HG02938 (cell line): ENCODE data around the gene CHD5.
"Not testable (repeated sequence)": the region's sequence is repeated elsewhere in the genome, so short reads cannot be mapped to it uniquely, and the experiment has no call there.

Experiments
- ATAC-seq: cut with Tn5 transposase; IDR thresholded peaks from one replicate; pipeline ENCODE4 v1.9.1; 2021; ENCODE audit warnings: mild to moderate bottlenecking, moderate library complexity; ENCODE audit not compliant: unreplicated experiment

CHD5 gene

DNA sequence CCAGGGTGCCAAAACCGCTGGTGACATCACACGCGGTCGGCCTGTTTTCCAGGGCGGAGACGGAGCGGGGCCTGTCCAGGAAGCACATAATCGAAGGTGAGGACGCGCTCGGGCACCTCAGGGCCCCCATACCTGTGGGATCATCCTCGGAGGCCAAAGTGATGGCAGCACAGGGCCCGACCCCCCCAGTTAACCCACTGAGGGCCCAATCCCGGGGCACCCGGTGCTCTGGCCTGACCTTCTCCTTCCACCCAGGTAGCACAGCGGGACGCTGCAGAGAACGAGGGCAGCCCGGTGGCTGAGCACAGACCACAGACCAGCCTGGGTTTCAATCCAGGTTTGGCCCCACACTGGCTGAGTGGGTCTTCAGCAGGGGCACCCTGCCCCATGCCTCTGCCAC is 91.2 kb downstream of the CHD5 start:
- no peak for ATAC-seq

DNA sequence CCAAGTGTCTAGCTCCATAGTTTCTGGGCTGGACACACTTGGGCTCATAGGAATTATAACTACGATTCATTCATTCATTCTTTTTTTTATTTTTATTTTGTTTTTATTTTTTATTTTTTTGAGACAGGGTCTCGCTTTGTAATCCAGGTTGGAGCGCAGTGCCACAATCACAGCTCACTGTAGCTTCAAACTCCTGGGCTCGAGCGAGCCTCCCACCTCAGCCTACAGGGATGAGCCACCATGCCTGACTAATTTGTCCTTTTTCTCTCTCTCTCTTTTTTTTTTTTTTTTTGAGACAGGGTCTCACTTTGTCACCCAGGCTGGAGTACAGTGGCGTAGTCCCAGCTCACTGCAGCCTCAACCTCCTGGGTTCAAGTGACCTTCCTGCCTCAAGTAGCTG is 92.2 kb downstream of the CHD5 start:
- no peak for ATAC-seq

DNA sequence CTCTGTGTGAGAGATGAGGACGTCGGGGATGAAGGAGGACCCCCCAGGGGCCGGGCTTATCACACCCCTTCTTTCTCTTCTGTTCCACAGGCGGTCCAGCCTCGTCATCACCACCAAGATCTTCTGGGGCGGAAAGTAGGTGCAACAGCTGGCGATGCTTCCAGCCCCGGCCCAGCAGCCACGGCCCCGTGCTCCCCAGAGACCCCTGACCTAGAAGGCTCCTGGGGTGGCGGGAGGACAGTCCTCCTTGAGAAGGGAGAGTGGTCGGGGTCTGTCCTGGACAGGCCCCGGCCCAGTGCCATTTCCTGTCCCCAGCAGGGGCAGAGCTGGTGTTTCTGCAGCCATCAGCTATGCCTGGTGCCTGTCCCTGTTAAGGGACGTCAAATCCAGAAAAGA is 92.7 kb downstream of the CHD5 start:
- no peak for ATAC-seq

DNA sequence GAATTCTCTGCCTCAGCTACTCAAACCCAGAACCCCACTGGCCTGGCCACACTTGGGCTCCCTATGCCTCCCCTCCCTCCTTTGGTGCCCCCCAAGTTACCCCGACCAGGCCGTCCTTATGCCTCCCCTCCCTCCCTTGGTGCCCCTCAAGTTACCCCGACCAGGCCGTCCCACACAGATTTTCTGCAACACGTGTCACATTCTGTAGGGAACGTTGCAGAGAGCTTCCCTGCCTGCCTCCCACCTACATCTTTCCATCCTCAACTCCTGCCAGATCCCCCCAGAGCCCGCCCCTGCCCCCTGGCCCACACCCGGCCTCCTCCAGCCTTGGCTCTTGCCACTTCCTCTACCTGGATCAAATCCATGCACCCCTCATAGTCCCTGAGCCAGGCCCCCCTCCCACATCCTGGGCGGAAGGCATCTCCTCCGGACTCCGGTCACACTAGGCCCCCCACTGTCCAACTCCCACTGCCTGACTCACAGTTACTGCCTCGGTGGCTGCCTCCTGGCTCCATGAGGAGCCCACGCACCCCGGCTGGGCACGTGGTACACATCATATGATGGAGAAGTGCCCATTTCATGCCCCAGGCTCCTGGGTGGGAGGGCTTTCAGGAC is 93.3 kb downstream of the CHD5 start:
- ATAC-seq: no peak

DNA sequence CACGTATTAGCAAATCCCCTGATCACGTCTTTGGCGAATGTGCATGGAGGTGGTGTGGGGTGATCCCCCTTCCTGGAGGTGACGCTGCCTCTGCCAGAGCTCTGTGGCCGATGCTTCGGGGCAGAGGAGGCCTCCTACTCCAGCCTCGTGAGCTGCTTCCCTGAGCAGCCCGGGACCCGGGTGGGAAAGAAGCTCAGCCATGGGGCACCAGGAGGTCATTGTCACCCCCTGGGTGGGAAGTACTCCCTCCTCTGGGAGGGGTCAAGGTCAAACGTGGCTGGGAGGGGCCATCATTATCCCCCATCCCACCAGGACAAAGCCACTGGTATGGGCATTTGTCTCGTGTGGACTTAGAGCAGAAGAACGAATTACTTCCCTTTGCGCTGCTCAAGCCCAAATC is 93.8 kb downstream of the CHD5 start:
- ATAC-seq: no peak

DNA sequence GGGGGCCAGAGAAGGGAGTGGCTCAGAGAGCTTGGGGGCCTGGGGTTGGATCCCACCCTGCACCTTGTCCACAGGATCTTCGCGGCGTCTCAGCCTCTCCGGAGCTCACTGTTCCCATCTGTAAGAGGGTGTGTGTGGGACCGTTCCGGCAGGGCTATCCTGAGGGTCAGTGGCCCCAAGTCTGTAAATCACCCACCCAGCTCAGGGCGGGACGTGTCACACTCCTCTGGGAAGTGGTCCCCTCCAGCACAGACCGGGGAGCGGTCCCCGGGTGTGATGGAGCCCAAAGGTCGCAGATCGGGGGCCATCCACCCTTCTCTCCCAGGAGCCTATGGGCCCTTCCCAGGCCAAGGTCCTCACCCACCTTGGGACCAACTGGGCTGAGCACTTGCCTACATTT is 94.5 kb downstream of the CHD5 start:
- no peak for ATAC-seq

DNA sequence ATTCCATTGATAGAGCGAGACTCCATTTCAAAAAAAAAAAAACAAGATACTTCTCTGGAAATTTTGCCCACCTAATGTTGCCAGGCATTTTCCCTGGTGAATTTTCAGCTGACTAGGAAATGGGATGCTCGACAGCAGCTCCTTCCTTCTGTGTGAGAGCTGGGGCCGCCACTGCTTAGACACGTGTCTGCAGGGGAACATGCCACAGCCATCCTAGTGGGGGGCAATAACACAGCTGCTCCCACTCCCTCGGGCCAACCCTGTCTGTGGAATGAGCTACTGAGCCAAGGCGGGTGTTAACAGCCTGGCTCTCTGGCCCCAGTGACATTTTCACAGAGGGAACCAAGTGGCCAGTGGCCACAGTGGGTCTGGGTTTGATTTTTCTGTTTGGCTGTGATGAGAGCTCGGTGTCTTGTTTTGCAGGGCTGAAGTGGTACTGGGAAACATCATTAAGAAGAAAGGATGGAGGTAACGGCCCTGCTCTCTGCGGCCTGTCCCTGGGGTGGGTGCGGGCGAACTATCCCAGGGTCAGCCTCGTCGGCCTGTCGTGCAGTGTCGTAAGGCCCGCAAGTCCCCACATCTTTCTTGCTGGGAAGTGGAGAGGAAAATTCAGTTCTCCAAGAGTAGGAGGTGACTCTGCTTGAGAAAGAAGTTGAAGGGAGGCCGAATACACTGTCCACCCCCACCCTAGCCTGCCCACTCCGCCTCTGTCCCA is 95.2 kb downstream of the CHD5 start:
- no peak for ATAC-seq

DNA sequence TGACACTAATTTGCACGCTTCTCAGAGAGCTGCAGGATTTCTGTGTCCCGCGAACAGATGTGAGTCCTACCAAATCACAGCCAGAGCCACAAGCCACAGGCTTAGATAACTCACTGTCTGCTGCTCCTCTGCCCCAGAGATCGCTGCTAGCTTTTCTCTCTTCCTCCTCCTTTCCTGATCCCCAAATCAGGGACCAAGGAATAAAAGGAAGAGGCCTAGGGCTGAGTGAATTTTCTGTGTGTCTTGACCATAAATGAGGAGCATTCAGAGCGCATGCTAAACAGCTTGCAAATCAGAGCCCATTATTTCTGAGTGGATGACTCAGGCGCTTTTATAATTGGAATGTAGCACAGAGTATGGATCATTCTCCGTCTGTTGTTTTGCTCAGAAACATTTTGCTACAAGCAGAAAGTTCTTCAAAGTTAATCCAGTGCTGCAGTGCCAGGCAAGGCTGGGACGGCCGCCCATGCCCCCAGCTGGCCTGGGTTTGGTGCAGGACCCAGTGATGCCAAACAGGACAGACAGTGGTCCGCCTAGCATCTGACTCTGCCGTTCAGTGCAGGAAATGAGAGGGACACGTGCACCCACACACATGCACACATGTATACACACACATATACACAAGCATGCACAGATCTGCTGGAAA is 96.2 kb downstream of the CHD5 start:
- ATAC-seq: no peak

DNA sequence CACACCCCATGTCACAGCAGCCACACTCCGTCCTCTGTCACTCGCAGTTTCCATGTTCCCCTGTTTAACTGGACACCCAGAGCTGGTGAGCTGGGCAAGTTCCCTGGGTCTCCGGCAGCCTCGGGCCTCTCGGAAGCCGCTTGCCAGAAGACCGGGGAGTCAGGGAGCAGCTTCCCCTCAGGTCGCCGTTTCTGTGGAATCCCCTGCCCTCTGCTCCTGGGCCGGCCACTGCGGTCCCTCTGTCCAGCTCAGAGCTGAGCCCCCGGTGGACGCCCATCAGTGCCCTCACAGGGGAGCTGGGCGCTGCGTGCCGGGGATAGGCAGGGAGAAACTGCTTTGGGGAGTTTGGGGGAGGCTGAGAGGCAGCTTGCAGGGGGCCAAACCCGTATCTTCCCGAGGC is 96.7 kb downstream of the CHD5 start:
- ATAC-seq: no peak

DNA sequence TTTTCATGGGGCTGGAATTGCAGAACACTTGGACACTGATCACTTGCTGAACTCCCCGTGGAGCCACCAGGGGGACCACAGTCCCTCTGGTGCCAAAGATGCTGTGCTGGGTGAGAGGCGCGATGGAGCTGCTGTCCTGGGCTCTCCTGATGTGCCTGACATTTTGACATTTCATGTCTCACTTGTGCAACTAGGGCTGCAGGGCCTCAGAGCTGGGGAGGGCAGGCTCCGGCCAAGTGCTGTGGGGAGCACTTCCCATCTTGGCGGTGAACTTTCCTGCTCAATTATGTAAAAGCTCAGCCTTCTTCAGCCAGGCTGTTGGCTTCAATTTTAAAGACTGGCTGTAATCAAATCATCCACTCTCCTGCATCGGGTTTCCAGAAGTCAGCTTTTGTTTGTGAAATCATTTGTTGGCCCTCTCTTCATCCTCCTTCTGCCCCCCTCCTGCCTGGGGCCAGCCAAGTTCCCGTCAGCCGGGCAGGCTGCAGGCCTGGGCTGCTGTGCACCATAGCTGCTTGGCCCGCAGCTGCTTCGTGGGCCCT is 97.6 kb downstream of the CHD5 start:
- no peak for ATAC-seq

DNA sequence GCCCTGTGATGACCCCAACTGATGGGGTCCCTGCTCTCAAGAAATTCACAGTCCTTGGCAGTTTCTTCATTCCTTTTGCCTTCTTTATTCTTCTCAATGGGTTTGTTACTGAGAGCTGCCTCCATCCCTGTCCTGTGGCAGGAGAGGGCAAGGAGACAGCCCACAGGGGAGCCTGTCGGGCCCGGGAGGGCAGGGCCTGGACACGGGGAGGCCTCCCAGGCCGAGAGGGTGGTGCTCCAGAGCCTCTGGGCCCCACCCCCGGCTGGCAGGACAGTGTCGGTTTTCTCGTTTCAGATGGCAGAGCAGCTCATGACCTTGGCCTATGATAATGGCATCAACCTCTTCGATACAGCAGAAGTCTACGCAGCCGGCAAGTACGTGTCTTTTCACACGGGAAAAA is 98.2 kb downstream of the CHD5 start:
- no peak for ATAC-seq

DNA sequence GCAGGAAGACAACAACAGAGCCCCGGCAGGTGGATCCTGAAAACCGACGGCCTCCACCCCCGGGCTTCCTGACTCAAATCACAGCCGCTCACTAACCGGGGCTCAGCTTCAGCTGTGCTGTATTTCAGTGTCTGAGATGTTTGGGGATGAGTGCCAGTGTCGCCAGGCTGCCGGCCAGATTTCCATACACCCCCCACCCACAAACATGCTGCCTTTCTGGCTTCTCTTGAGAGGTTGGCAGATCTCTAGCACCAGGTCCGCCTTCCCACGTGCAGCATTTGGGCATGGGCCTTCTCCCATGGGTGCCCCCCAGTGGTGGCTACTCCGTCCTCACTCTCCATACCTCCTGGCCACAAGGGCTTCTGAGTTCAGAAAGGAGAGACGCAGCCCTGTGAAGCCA is 99.7 kb downstream of the CHD5 start:
- ATAC-seq: no peak

DNA sequence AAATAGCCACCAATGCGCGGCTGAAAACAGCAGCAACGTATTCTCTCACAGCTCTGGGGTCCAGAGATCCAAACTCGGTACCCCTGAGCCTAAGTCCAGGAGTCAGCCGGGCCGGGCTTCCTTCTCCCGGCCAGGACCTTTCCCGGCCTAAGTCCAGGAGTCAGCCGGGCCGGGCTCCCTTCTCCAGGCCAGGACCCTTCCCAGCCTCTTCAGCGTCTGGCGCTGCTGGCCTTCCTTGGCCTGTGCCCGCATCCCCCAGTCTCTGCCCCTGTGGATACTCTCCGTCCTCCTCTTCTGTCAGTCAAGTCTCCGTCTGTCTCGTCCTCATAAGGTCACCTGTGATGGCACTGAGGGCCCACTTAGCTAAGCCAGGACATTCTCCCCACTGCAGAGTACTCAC is 102.2 kb downstream of the CHD5 start:
- ATAC-seq: no peak

DNA sequence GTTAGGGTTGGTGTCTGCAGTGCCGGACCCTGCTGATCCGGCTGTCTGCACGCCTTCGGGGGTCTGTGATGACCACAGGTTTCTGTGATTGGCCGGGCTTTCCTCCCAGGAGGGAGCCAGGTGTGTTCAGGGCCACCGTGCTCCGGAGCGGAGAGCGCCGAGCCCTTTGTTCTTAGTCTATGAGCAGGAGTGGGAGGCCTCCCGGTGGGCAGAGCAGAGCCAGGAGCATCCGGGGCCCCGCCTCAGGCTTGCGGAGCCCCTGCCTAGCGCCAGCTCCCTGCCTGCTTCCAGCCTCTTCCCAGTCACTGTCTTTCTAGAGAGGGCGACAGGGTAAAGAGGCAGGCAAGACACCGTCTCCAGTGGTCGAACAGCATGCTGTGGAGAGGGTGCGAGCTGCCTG is 102.6 kb downstream of the CHD5 start:
- no peak for ATAC-seq

DNA sequence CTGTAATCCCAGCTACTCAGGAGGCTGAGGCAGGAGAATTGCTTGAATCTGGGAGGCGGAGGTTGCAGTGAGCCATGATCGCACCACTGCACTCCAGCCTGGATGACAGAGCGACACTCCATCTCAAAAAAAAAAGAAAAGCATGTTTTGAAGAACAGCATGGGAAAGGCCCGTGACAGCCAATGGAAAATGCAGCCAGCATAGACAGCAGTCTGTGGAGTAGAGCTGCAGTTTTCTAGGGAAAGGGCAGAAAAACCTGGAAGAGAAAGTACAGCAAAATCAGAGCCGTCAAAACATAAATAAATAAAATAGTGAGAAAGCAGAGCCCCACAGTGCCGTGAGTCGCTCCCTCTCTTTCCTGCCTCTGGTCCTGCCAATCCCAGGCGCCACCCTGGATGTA is 103.1 kb downstream of the CHD5 start:
- not testable (repeated sequence) for ATAC-seq

DNA sequence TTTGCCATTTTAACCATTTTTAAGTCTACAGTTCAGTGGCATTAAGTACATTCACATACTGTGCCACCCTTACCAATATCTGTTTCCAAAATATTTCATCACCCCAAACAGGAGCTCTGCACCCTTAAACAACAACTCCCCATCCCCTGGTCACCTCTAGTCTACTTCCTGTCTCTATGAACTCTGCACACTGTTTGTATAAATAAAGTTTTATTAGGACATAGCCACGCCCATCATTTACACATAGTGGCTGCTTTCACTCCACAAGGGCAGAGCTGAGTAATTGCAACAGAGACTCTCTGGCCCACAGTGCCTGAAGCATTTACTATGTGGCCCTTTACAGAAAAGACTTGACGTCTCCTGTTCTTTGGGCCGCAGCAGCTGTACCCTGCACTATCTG is 104.4 kb downstream of the CHD5 start:
- no peak for ATAC-seq

DNA sequence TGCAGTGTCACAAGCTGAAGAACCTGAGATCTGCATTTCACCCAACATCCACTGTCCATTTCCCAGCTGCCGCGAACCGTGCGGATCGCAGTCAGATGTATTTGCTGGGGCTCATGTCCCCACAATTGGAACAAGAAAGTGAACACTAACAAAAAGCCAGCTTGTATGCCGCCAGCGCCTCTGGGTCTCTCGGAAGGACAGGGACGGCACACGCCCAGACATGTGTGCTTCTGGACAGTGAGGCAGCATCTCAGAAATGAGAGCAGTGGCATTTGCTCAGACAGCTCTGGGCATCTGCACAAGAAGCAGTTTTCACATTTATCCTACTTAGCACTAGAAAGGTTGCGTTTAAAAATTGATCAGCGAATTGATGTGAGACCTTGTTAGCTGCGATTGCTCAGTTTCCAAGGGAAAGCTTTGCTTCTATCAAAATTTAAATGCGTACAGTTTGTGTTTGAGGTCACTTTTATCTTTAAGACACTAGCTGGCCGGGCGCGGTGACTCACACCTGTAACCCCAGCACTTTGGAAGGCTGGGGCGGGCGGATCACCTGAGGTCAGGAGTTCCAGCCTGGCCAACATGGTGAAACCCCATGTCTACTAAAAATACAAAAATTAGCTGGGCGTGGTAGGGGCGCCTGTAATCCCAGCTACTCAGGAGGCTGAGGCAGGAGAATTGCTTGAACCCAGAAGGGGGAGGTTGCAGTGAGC is 105.8 kb downstream of the CHD5 start:
- ATAC-seq: no peak

DNA sequence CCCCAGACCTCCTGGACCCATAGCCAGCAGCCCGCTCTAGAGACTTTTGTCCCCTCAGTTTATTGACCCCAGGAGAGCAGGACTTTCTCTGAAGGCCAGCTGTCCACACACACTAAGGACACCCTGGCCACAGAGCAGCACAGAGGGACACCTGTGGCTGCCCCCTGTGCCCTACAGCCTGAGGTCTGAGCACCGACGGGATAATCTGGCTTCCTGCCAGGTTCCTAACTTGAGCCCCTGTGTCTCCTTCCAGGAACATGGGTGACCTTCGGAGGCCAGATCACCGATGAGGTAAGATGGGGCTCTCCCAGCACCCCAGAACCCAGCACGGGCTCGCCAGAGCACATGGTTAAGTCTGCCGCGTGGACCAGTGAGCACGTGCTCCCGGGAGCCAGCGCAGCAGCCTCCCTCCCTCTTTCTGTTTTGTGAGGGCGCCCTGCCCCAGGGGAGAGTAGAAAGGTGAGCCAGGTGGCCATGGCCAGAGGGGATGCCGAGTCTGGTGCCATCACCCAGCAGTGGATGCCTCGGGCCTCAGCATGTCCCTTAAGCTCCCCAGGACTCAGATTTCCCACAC is 106.6 kb downstream of the CHD5 start:
- no peak for ATAC-seq

DNA sequence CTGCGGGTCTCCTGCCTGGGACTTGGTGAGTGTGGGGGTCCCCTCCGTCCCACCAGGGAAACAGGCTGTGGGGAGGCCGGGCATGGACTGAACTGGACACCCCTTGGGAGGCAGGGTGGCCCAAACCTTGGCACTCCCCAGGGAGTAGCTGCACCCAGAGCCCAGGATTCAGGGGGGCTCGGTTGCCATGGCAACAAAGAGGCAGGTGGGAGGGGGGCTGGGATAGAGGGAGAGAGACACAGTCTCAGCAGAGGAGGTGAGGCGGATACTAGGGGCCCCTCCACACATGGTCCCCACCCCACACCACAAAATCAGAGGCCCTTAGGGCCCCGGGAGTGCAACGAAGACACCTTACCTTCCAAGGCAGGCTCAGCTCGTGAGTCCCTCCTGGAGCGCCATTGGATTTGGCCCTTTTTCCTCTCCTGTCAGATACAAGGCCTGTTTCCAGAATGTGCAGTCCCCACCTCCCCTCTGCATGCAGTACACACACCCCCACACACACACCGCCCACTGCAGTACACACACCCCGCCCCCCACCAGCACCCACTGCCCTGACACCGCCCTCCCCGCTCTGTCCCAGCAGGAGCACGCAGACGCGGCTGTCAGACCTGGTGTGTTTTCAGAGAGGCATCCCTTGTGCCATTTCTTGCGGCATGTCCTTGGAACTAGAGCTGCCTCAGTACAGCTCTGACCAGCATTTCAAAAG is 107.2 kb downstream of the CHD5 start:
- ATAC-seq: no peak

DNA sequence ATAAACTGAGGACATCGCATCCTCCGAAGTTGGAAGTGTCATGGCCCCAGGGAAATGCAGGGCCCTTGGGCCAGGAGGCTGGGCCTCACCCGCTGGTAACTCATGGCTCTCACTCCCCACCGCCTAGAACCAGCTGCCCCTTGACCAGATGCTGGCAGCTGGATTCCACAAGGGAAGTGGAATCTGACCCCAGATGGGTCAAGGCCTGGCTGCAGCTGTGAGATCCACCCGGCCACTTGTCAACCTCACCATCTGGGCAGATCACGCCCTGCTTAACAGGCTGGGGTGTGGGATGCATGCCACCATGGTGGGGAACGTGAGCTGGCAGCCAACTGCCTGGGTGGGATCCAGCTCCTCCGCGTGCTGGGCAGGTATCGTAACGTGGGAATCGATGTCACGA is 108.9 kb downstream of the CHD5 start:
- ATAC-seq: no peak
